ENCODE measurements around the gene SLC35B2.

DNA sequence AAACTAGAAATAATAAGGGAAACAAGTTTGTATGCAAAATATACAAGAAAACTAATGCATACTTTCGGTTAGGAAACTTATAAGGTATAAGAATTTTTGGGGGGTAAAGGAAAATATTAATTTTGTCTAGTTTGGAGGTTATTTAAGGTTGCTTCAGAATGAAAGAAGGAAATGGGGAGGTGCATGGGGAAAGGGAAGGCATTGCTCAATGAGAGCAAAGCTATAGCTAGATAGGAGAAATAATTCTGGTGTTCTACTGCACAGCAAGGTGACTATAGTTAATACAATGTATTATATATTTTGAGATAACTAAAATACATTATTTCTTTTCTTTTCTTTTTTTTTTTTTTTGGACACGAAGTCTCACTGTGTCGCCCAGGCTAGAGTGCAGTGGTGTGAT lies 46.0 kb downstream of the SLC35B2 start:
- TF ChIP-seq, protein P1, sequence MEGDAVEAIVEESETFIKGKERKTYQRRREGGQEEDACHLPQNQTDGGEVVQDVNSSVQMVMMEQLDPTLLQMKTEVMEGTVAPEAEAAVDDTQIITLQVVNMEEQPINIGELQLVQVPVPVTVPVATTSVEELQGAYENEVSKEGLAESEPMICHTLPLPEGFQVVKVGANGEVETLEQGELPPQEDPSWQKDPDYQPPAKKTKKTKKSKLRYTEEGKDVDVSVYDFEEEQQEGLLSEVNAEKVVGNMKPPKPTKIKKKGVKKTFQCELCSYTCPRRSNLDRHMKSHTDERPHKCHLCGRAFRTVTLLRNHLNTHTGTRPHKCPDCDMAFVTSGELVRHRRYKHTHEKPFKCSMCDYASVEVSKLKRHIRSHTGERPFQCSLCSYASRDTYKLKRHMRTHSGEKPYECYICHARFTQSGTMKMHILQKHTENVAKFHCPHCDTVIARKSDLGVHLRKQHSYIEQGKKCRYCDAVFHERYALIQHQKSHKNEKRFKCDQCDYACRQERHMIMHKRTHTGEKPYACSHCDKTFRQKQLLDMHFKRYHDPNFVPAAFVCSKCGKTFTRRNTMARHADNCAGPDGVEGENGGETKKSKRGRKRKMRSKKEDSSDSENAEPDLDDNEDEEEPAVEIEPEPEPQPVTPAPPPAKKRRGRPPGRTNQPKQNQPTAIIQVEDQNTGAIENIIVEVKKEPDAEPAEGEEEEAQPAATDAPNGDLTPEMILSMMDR (conservative IDR thresholded peaks at IDR 0.05 in 1 of 2, IDR thresholded peaks at IDR 0.05 in 1 of 2; ENCODE audit: low read depth in 1 of 2, low read length in 2 of 2): no peak
- no peak for TF ChIP-seq EZH2 (IDR thresholded peaks at IDR 0.05; ENCODE audit: low read length, missing control alignments)
